GM12874 (cell line): ENCODE measurements around the gene SLC1A2.

Source experiments
- CTCF ChIP-seq: IDR thresholded peaks from 2 replicates; pipeline ENCODE4 v1.5.1; 2011; ENCODE audit warnings: low read depth, mild to moderate bottlenecking, control low read depth, low read length, moderate library complexity; ENCODE audit not compliant: insufficient read depth

Gene SLC1A2

GRCh38 chr11:35289821-35290220 lies 129.5 kb downstream of the SLC1A2 start:
- no peak for TF ChIP-seq CTCF

- TF ChIP-seq CTCF: no peak
These were observed 130.4 kb downstream of the SLC1A2 start for GRCh38 chr11:35288817-35289541.

- TF ChIP-seq CTCF: no peak
These were observed 131.0 kb downstream of the SLC1A2 start for GRCh38 chr11:35288309-35288708.

- no peak for TF ChIP-seq CTCF
These were observed 131.9 kb downstream of the SLC1A2 start for GRCh38 chr11:35287344-35287890.

GRCh38 chr11:35286126-35286525 lies 133.2 kb downstream of the SLC1A2 start:
- no peak for TF ChIP-seq CTCF

- no peak for TF ChIP-seq CTCF
These were observed 133.9 kb downstream of the SLC1A2 start for GRCh38 chr11:35285471-35285870.

- no peak for TF ChIP-seq CTCF
These were observed 137.0 kb downstream of the SLC1A2 start for GRCh38 chr11:35282221-35282882.
